Epithelial cell of proximal tubule (primary cell): ENCODE results near the gene PAQR6. TPM values are rescaled to one million over a fixed set of nuclear protein-coding genes. Genes with fewer than 3 reads are reported as not detected.

Experiments used
- DNase-seq: peaks from one replicate; pipeline ENCODE4 v3.0.0-alpha.2; 2011; ENCODE audit warnings: low read depth
- H3K4me3 ChIP-seq: 2 replicates; pipeline ENCODE4 v1.5.1; 2011; ENCODE audit warnings: low read depth, mild to moderate bottlenecking, low read length
- CTCF ChIP-seq: conservative IDR thresholded peaks from 2 replicates; pipeline ENCODE4 v1.5.1; 2012; ENCODE audit warnings: low read depth, mild to moderate bottlenecking, low read length
- total RNA-seq: library from RNA; depleted of rRNA; stranded (reverse); fragments of >200 nt; gene quantifications from 2 replicates; pipeline ENCODE4 v1.2.3, GENCODE V29; 2015

The PAQR6 gene
- total RNA-seq, 1 donor from 2014 or later: 1.5 TPM

GRCh38 chr1:156214024-156214748 lies 33.7 kb downstream of the PAQR6 start:
- TF ChIP-seq CTCF: no peak
- H3K4me3 ChIP-seq: peak overlapping the region; percentile 61
- DNase-seq: no peak

- no peak for TF ChIP-seq CTCF
- peak overlapping the region; percentile 61 for H3K4me3 ChIP-seq
- DNase-seq: no peak
Observed at GRCh38 chr1:156213644-156213966, 34.3 kb downstream of the PAQR6 start.

GRCh38 chr1:156212833-156213643 lies 34.8 kb downstream of the PAQR6 start, which contains the start of gene PMF1:
Gene PMF1, plus strand, starts transcription at chr1:156213007. Its CDS starts 9 bp downstream, at chr1:156213016.
- no peak for TF ChIP-seq CTCF
- DNase-seq: peak; percentile 64
- H3K4me3 ChIP-seq: peak within 1 kb of the TSS; percentile 61

- peak overlapping the region; percentile 61 for H3K4me3 ChIP-seq
- no peak for TF ChIP-seq CTCF
- no peak for DNase-seq
Observed at GRCh38 chr1:156212130-156212529, 35.7 kb downstream of the PAQR6 start.

GRCh38 chr1:156211243-156211642 lies 36.6 kb downstream of the PAQR6 start:
- TF ChIP-seq CTCF: no peak
- no peak overlapping the region for H3K4me3 ChIP-seq
- no peak for DNase-seq

GRCh38 chr1:156204686-156205085 lies 43.2 kb downstream of the PAQR6 start:
- no peak for TF ChIP-seq CTCF
- no peak overlapping the region for H3K4me3 ChIP-seq

GRCh38 chr1:156203331-156203730 lies 44.5 kb downstream of the PAQR6 start:
- DNase-seq: no peak
- H3K4me3 ChIP-seq: no peak overlapping the region
- TF ChIP-seq CTCF: no peak

More at GRCh38 chr1:156204686-156205085, 43.2 kb downstream of the PAQR6 start:
- no peak for DNase-seq
